H1 (cell line): ENCODE measurements around the gene S1PR3. TPM values are rescaled to one million over a fixed set of nuclear protein-coding genes. Genes with fewer than 3 reads are reported as not detected.

Source experiments
- CTCF ChIA-PET: fragments of 300-600 bp; sonication (Branson Sonifier 250); formaldehyde crosslinking; loops from one replicate; lab custom pipeline; 2021; ENCODE audit not compliant: partially characterized antibody; lab: Charles Lee
- POLR2A ChIA-PET: fragments of 300-600 bp; sonication (Branson Sonifier 250); formaldehyde crosslinking; loops from one replicate; lab custom pipeline; 2021; ENCODE audit warnings: inconsistent platforms; ENCODE audit not compliant: partially characterized antibody; lab: Charles Lee
- DNase-seq, 2 experiments: peaks; one replicate each; pipeline versions ENCODE4 v3.0.0 to v3.0.0-alpha.2; 2010 to 2022; ENCODE audit warnings: low spot score in 2 of 2, low read depth in 1 of 2, mixed read lengths in 1 of 2
- FAIRE-seq: peaks from 2 replicates; lab custom pipeline; 2011; peaks lifted over from hg19 to GRCh38; lab: Jason Lieb, UNC
- H2AFZ ChIP-seq: 2 replicates; pipeline ENCODE4 v1.8.1; 2012; ENCODE audit warnings: low read length, inconsistent platforms
- H2AK5ac ChIP-seq: 2 replicates; pipeline ENCODE4 v1.6.1; 2013; ENCODE audit warnings: low read depth, low read length
- H2BK120ac ChIP-seq: replicated peaks from 2 replicates; pipeline ENCODE3; 2013; ENCODE audit warnings: low read depth, low read length, inconsistent platforms
- H2BK12ac ChIP-seq: 2 replicates; pipeline ENCODE4 v1.6.1; 2013; ENCODE audit warnings: low read depth, low read length
- H2BK15ac ChIP-seq: 2 replicates; pipeline ENCODE4 v1.6.1; 2013; ENCODE audit warnings: low read length
- H2BK20ac ChIP-seq: 2 replicates; pipeline ENCODE4 v1.6.1; 2013; ENCODE audit warnings: low read length
- H2BK5ac ChIP-seq: 2 replicates; pipeline ENCODE4 v1.6.1; 2013; ENCODE audit warnings: low read depth, low read length
- H3K14ac ChIP-seq: 2 replicates; pipeline ENCODE4 v1.6.1; 2013; ENCODE audit warnings: inconsistent platforms; ENCODE audit not compliant: insufficient read length
- H3K18ac ChIP-seq: 2 replicates; pipeline ENCODE4 v1.6.1; 2013; ENCODE audit warnings: low read length; ENCODE audit errors: extremely low read depth
- H3K23ac ChIP-seq: 2 replicates; pipeline ENCODE4 v1.6.1; 2013; ENCODE audit warnings: inconsistent platforms; ENCODE audit not compliant: insufficient read length
- H3K23me2 ChIP-seq: 2 replicates; pipeline ENCODE4 v1.6.1; 2013; ENCODE audit warnings: low read depth, low read length
- H3K27ac ChIP-seq: 2 replicates; pipeline ENCODE4 v1.6.1; 2011; ENCODE audit warnings: low read depth, low read length, inconsistent platforms
- H3K27me3 ChIP-seq, 4 experiments: replicated peaks in 1 of 4; 1 replicate in 1 of 4; 2 replicates in 3 of 4; pipeline versions ENCODE4 v1.6.1 to v1.8.1; 2011 to 2013; ENCODE audit warnings: low read length in 3 of 4, mild to moderate bottlenecking in 3 of 4, inconsistent platforms in 2 of 4, mixed read lengths in 2 of 4, moderate library complexity in 1 of 4; ENCODE audit not compliant: control insufficient read depth in 3 of 4, insufficient read depth in 3 of 4; ENCODE audit errors: extremely low read depth in 1 of 4
- H3K36me3 ChIP-seq, 4 experiments: 2 replicates each; pipeline versions ENCODE4 v1.6.1 to v1.8.1; 2011 to 2013; ENCODE audit warnings: mild to moderate bottlenecking in 4 of 4, low read length in 3 of 4, moderate library complexity in 2 of 4, control low read depth in 1 of 4, inconsistent platforms in 1 of 4; ENCODE audit not compliant: insufficient read depth in 4 of 4, control insufficient read depth in 2 of 4
- H3K4ac ChIP-seq: replicated peaks from 2 replicates; pipeline ENCODE3; 2013; ENCODE audit warnings: low read length, low read depth, mixed read lengths, inconsistent platforms; ENCODE audit not compliant: insufficient read length
- H3K4me1 ChIP-seq, 4 experiments: replicated peaks in 1 of 4; 1 replicate in 1 of 4; 2 replicates in 3 of 4; pipeline versions ENCODE4 v1.6.1 to v1.8.1; 2011 to 2013; ENCODE audit warnings: low read length in 3 of 4, inconsistent platforms in 2 of 4, mixed read lengths in 1 of 4; ENCODE audit not compliant: insufficient read depth in 4 of 4, control insufficient read depth in 3 of 4
- H3K4me2 ChIP-seq, 2 experiments: 2 replicates each; pipeline versions ENCODE4 v1.6.1 to v1.8.1; 2011 to 2013; ENCODE audit warnings: low read depth in 2 of 2, low read length in 2 of 2, control low read depth in 1 of 2, inconsistent platforms in 1 of 2, mild to moderate bottlenecking in 1 of 2; ENCODE audit not compliant: insufficient read depth in 1 of 2
- H3K4me3 ChIP-seq, 4 experiments: fragments of 200-600, 300-600 bp in 1 of 4; sonication (generic), shearing (Covaris generic), sonication (Bioruptor Twin) in 1 of 4; 2 replicates each; pipeline versions ENCODE4 v1.5.1 to v1.8.1; 2011 to 2016; ENCODE audit warnings: low read length in 4 of 4, low read depth in 3 of 4, control low read depth in 2 of 4, inconsistent platforms in 2 of 4, mild to moderate bottlenecking in 2 of 4, mixed read lengths in 1 of 4, moderate library complexity in 1 of 4; ENCODE audit not compliant: insufficient read depth in 2 of 4; ENCODE audit errors: extremely low read depth in 1 of 4
- H3K56ac ChIP-seq: replicated peaks from 2 replicates; pipeline ENCODE3; 2013; ENCODE audit warnings: low read depth, mild to moderate bottlenecking, mixed read lengths, low read length, inconsistent platforms; ENCODE audit not compliant: insufficient read length
- H3K79me1 ChIP-seq: 2 replicates; pipeline ENCODE4 v1.6.1; 2013; ENCODE audit warnings: low read depth, low read length, control low read depth
- H3K79me2 ChIP-seq, 2 experiments: 2 replicates each; pipeline versions ENCODE4 v1.6.1 to v1.8.1; 2012 to 2013; ENCODE audit warnings: low read length in 2 of 2, mild to moderate bottlenecking in 2 of 2, inconsistent platforms in 1 of 2; ENCODE audit not compliant: insufficient read depth in 2 of 2, control insufficient read depth in 1 of 2
- H3K9ac ChIP-seq, 4 experiments: replicated peaks in 1 of 4; 1 replicate in 1 of 4; 2 replicates in 3 of 4; pipeline versions ENCODE4 v1.6.1 to v1.8.1; 2011 to 2013; ENCODE audit warnings: low read depth in 3 of 4, low read length in 3 of 4, control low read depth in 2 of 4, mild to moderate bottlenecking in 2 of 4, moderate library complexity in 2 of 4, inconsistent platforms in 1 of 4; ENCODE audit errors: extremely low read depth in 1 of 4
- H3K9me3 ChIP-seq, 2 experiments: 2 replicates each; pipeline versions ENCODE4 v1.6.1 to v1.8.1; 2012 to 2013; ENCODE audit warnings: mild to moderate bottlenecking in 2 of 2, moderate library complexity in 2 of 2, control low read depth in 1 of 2, inconsistent platforms in 1 of 2, low read depth in 1 of 2, low read length in 1 of 2, mixed read lengths in 1 of 2; ENCODE audit not compliant: insufficient read depth in 2 of 2
- H4K20me1 ChIP-seq, 2 experiments: replicated peaks in 1 of 2; 2 replicates each; pipeline versions ENCODE3 to v1.8.1; 2011 to 2013; ENCODE audit warnings: inconsistent platforms in 2 of 2, low read length in 2 of 2, mild to moderate bottlenecking in 1 of 2; ENCODE audit not compliant: insufficient read depth in 2 of 2, control insufficient read depth in 1 of 2
- H4K5ac ChIP-seq: 2 replicates; pipeline ENCODE4 v1.6.1; 2013; ENCODE audit warnings: low read length, low read depth, mixed read lengths, inconsistent platforms; ENCODE audit not compliant: insufficient read length
- H4K8ac ChIP-seq: 2 replicates; pipeline ENCODE4 v1.8.0; 2013; ENCODE audit warnings: mild to moderate bottlenecking, moderate library complexity, low read length, inconsistent platforms; ENCODE audit not compliant: insufficient read depth; ENCODE audit errors: extremely low read depth
- H4K91ac ChIP-seq: replicated peaks from 2 replicates; pipeline ENCODE3; 2013; ENCODE audit warnings: low read length, mixed read lengths, inconsistent platforms; ENCODE audit not compliant: insufficient read length
- BACH1 ChIP-seq: IDR thresholded peaks from 2 replicates; pipeline ENCODE4 v1.6.1; 2012; ENCODE audit warnings: low read length, improper control_type of control experiment
- BRCA1 ChIP-seq: IDR thresholded peaks from 2 replicates; pipeline ENCODE4 v1.6.1; 2012; ENCODE audit warnings: low read depth, low read length, improper control_type of control experiment
- CHD1 ChIP-seq: IDR thresholded peaks from 2 replicates; pipeline ENCODE4 v1.6.1; 2012; ENCODE audit warnings: low read depth, low read length, improper control_type of control experiment
- CTBP2 ChIP-seq: IDR thresholded peaks from 2 replicates; pipeline ENCODE4 v1.7.0; 2011; ENCODE audit warnings: borderline replicate concordance, mild to moderate bottlenecking, moderate library complexity, mixed read lengths, low read length; ENCODE audit not compliant: insufficient read depth, insufficient read length
- EGR1 ChIP-seq: IDR thresholded peaks from 2 replicates; pipeline ENCODE4 v1.6.1; 2011; ENCODE audit warnings: low read depth, low read length, borderline replicate concordance
- EP300 ChIP-seq, 2 experiments: IDR thresholded peaks; 1 replicate in 1 of 2; 2 replicates in 1 of 2; pipeline ENCODE4 v1.6.1; 2011 to 2012; ENCODE audit warnings: low read depth in 2 of 2, low read length in 2 of 2, mild to moderate bottlenecking in 2 of 2, borderline replicate concordance in 1 of 2, inconsistent platforms in 1 of 2, moderate library complexity in 1 of 2
- KDM4A ChIP-seq: IDR thresholded peaks from one replicate; pipeline ENCODE4 v1.7.1; 2012; ENCODE audit warnings: low read depth, mild to moderate bottlenecking, moderate library complexity, low read length, inconsistent platforms; ENCODE audit not compliant: severe bottlenecking
- MAFK ChIP-seq: IDR thresholded peaks from 2 replicates; pipeline ENCODE4 v1.6.1; 2012; ENCODE audit warnings: low read depth, mild to moderate bottlenecking, improper control_type of control experiment, low read length
- SIRT6 ChIP-seq: IDR thresholded peaks from one replicate; pipeline ENCODE4 v1.7.1; 2012; ENCODE audit warnings: low read length, inconsistent platforms
- SP2 ChIP-seq: IDR thresholded peaks from 2 replicates; pipeline ENCODE4 v1.6.1; 2012; ENCODE audit warnings: mild to moderate bottlenecking, low read length, inconsistent platforms
- SP4 ChIP-seq: IDR thresholded peaks from 2 replicates; pipeline ENCODE4 v1.6.1; 2012; ENCODE audit warnings: low read length, inconsistent platforms
- SUZ12 ChIP-seq: fragments of 200-600 bp; sonication (generic); IDR thresholded peaks from 2 replicates; pipeline ENCODE4 v1.6.1; 2012; ENCODE audit warnings: mild to moderate bottlenecking, inconsistent platforms, low read length, moderate library complexity, mixed read lengths
- ZNF274 ChIP-seq: IDR thresholded peaks from 2 replicates; pipeline ENCODE4 v1.7.0; 2012; ENCODE audit warnings: low read length, borderline replicate concordance; ENCODE audit errors: extremely low read depth
- WGBS, 2 experiments: shearing (Covaris generic) in 1 of 2; methylation state at CpG; one replicate each; pipeline versions ENCODE4 v1.1.6 to v1.1.7; 2013 to 2015; ENCODE audit warnings: low lambda C conversion rate in 2 of 2, mixed read lengths in 2 of 2, inconsistent platforms in 1 of 2, low coverage in 1 of 2, missing lambda C conversion rate in 1 of 2; ENCODE audit not compliant: insufficient replicate concordance in 2 of 2, insufficient coverage in 1 of 2, insufficient read length in 1 of 2; ENCODE audit errors: extremely low coverage in 1 of 2, missing lambda C conversion rate in 1 of 2; 5-methylcytosine and 5-hydroxymethylcytosine counted together
- polyA plus RNA-seq, 7 experiments: library from polyadenylated mRNA; depleted of rRNA in 3 of 7; stranded (reverse) in 5 of 7; unstranded in 2 of 7; fragments of >200 nt in 5 of 7; fragments of 200-250 nt in 2 of 7; gene quantifications; 1 replicate in 5 of 7; 2 replicates in 1 of 7; 4 replicates in 1 of 7; pipeline versions ENCODE4 v1.2.1 to v1.2.3, GENCODE V29; 2011 to 2013; ENCODE audit warnings: missing spikeins in 2 of 7, mixed read lengths in 2 of 7
- total RNA-seq: library from RNA; stranded (reverse); fragmentation: NEBNext Ultra II Directional; extraction: Animal tissue kit (Norgen Biotek cat#: 25700); gene quantifications from 2 replicates; pipeline ENCODE4 v1.2.1, GENCODE V29; 2021

Gene S1PR3
- total and polyA plus RNA-seq, 2 of the 8 experiments (the other 6 are each of a cell fraction or from before 2014, with no cell fraction given), result 3.7 to 6.4 TPM

GRCh38 chr9:88996921-88997235, 5.6 kb downstream of the S1PR3 start:
- Histone ChIP-seq H3K9me3 (no peaks in the 10 kb centered on the region), H2BK15ac (no peak overlapping the region), H2BK12ac (no peak overlapping the region), H2AK5ac (no peak overlapping the region), H2BK20ac (no peak overlapping the region), H3K23me2 (peaks cover 4% of the 10 kb centered on the region), H2BK120ac (no peak overlapping the region), H4K5ac (no peak overlapping the region), H3K79me2 (0 out of 4 replicates have a peak, but pooled peaks cover 0 to 4% of the 10 kb centered on the region in 2 experiments), H3K4me1 (peaks cover 0 to 7% (median 4%) of the 10 kb centered on the region in 4 experiments; a peak in 5 of 7 replicates), H4K8ac (no peak overlapping the region), H3K56ac (no peak overlapping the region), H2BK5ac (no peak overlapping the region), H2AFZ (no peak overlapping the region), H3K4me3 (no peak overlapping the region), H4K91ac (no peak overlapping the region), H4K20me1 (peaks cover 2 to 10% of the 10 kb centered on the region in 2 experiments), H3K4me2 (no peak overlapping the region), H3K9ac (no peak overlapping the region), H3K18ac (no peak overlapping the region), H3K23ac (no peak overlapping the region), H3K27ac (no peak overlapping the region), H3K14ac (no peak overlapping the region), H3K27me3 (no peaks in the 10 kb centered on the region; a peak in 2 of 7 replicates), H3K79me1 (no peaks in the 10 kb centered on the region), H3K4ac (no peak overlapping the region), H3K36me3 (peaks cover 0 to 4% (median 0%) of the 10 kb centered on the region in 4 experiments; a peak in 2 of 8 replicates)
- ChIA-PET POLR2A (interaction anchor here (1.1 kb wide), 1 partner anchor 9 kb away, joined by 3 read pairs; no protein-coding TSS in a partner anchor), CTCF (interaction anchor here (1.1 kb wide), 1 partner anchor 27 kb away, joined by 3 read pairs; no protein-coding TSS in a partner anchor)
- DNase-seq (no peak), FAIRE-seq (no peak)
- WGBS, 2 experiments, result 100% methylated on average over 4 of the region's 4 CpGs; no CpG with 5 or more reads in 1 of the 2 experiments
- no peak for TF ChIP-seq CTBP2
- TF ChIP-seq CHD1, result no peak
- no peak for TF ChIP-seq KDM4A
- TF ChIP-seq EP300 (IDR thresholded peaks at IDR 0.05; ENCODE audit: borderline replicate concordance in 1 of 2, low read depth in 2 of 2, low read length in 2 of 2), result no peak
- TF ChIP-seq BACH1, result no peak
- no peak for TF ChIP-seq SUZ12
- TF ChIP-seq SIRT6, result no peak
- no peak for TF ChIP-seq SP4
- no peak for TF ChIP-seq ZNF274
- TF ChIP-seq EGR1, result no peak
- TF ChIP-seq BRCA1, result no peak
- TF ChIP-seq SP2, result no peak
- TF ChIP-seq MAFK, result no peak
